Ramos (cell line): ENCODE results near the gene INSRR.

Experiments used
- in situ Hi-C: fragments of 300-500 bp; cut with MboI; formaldehyde crosslinking; loops from one replicate; pipeline ENCODE4 v1.14.3; 2022; ENCODE audit warnings: low sequenced_read_pairs; ENCODE audit not compliant: unreplicated experiment

The INSRR gene

DNA sequence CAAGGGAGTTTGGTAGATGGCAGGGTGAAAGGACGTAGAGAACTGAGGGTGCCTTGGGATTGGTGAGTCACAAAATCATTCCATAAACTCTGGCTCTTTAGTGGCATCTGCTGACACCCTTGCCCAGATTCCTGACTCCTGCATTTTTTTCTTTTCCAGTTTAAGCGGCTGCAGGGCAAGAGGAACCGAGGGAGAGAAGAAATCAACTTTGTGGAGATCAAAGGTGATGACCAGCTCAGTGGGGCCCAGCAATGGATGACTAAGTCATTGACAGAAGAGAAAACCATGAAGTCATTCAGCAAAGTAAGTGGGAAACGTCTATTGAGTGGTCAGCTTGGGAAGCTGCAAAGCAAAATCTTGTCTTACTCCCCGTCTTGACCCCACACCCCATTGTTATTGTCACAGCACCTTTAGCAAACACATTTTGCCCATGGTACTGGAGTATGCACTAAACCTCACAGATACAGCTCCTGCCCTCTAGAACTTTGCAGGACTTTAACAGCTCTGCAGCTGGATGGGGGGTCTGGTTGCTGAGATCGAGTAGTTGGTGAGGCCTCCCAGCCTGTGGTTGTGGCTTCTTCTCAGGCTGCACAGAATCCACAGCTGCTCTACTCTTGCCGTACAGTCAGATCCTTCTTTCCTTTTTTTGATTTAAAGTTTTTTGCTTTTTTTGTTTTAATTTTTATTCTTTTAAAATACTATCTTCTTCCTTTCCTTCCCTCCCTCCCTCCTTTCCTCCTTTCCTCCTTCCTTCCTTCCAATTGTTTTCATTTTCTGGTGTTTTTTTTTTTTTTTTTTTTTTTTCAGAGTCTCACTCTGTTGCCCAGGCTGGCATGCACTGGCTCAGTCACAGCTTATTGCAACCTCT is 64.2 kb downstream of the INSRR start:
- in situ Hi-C loops = no loop called here
